ENCODE results near the gene PRSS50.

- TF ChIP-seq CTCF (IDR thresholded peaks at IDR 0.05 in 4 of 5, conservative IDR thresholded peaks at IDR 0.05 in 1 of 5): no peak
- no peak for TF ChIP-seq POLR2A (IDR thresholded peaks at IDR 0.05)
These were observed 918 bp downstream of the PRSS50 start for GRCh38 chr3:46716461-46717441.

Data from gastrocnemius medialis (tissue), 4 donors.